HCT116 (cell line): ENCODE measurements around the gene NELL1. TPM values are rescaled to one million over a fixed set of nuclear protein-coding genes. Genes with fewer than 3 reads are reported as not detected.

Experiments
- ATAC-seq: fragments of 200-7000 bp; cut with Tn5 transposase; 2 replicates; pipeline ENCODE4 v1.9.1; 2020; ENCODE audit warnings: mild to moderate bottlenecking, moderate library complexity
- BruUV-seq: library from RNA; stranded (reverse); fragments of 400-500 nt; replicated peaks from 2 replicates; lab custom pipeline; 2021; lab: Mats Ljungman, UMichigan
- CTCF ChIA-PET: fragments of 300-600 bp; sonication (Branson Sonifier 250); formaldehyde crosslinking; loops from one replicate; lab custom pipeline; 2021; ENCODE audit warnings: antibody characterized with exemption; lab: Charles Lee
- POLR2A ChIA-PET: fragments of 300-600, 350-600 bp; sonication (Branson Sonifier 250); formaldehyde crosslinking; loops from one replicate; lab custom pipeline; 2021; ENCODE audit warnings: antibody characterized with exemption; lab: Charles Lee
- RAD21 ChIA-PET, 2 experiments: fragments of 300-600 bp; sonication (Branson Sonifier 250); formaldehyde crosslinking; loops; one replicate each; lab custom pipeline; 2023; ENCODE audit warnings: low total read pairs in 2 of 2; ENCODE audit not compliant: uncharacterized antibody in 2 of 2, unreplicated experiment in 2 of 2, low non-redundant PET in 1 of 2; lab: Charles Lee
- DNase-seq: peaks from one replicate; pipeline ENCODE4 v3.0.0-alpha.2; 2010; ENCODE audit warnings: low read depth, low spot score
- H2AFZ ChIP-seq: fragments of 200-600 bp; shearing (Covaris generic), sonication (generic); 2 replicates; pipeline ENCODE4 v1.6.1; 2017; ENCODE audit warnings: low read depth, mixed run types, mixed read lengths, antibody characterized with exemption, low read length; ENCODE audit not compliant: poor library complexity, severe bottlenecking
- H3K27ac ChIP-seq: 2 replicates; pipeline ENCODE4 v1.5.1; 2012; ENCODE audit warnings: low read depth, low read length
- H3K27me3 ChIP-seq: fragments of 200-600 bp; sonication (generic); 2 replicates; pipeline ENCODE4 v1.6.1; 2016; ENCODE audit warnings: mixed run types, low read length, mixed read lengths; ENCODE audit not compliant: insufficient read depth
- H3K36me3 ChIP-seq, 2 experiments: fragments of 200-500 bp in 1 of 2; fragments of 200-600 bp in 1 of 2; sonication (Bioruptor generic) in 1 of 2; sonication (generic) in 1 of 2; 2 replicates each; pipeline versions ENCODE4 v1.5.1 to v1.6.1; 2014 to 2016; ENCODE audit warnings: low read length in 2 of 2, inconsistent platforms in 1 of 2, mixed read lengths in 1 of 2, mixed run types in 1 of 2; ENCODE audit not compliant: insufficient read depth in 2 of 2, control insufficient read depth in 1 of 2
- H3K4me1 ChIP-seq, 2 experiments: fragments of 200-600 bp in 1 of 2; sonication (generic) in 1 of 2; 2 replicates each; pipeline versions ENCODE4 v1.5.1 to v1.6.1; 2012 to 2017; ENCODE audit warnings: low read length in 2 of 2, inconsistent platforms in 1 of 2, mild to moderate bottlenecking in 1 of 2, mixed read lengths in 1 of 2, mixed run types in 1 of 2, moderate library complexity in 1 of 2; ENCODE audit not compliant: insufficient read depth in 2 of 2, control insufficient read depth in 1 of 2
- H3K4me2 ChIP-seq: fragments of 200-600 bp; sonication (generic); 2 replicates; pipeline ENCODE4 v1.6.1; 2017; ENCODE audit warnings: mixed run types, low read length, mixed read lengths
- H3K4me3 ChIP-seq, 2 experiments: fragments of 200-600 bp in 1 of 2; sonication (generic) in 1 of 2; replicated peaks in 1 of 2; 2 replicates each; pipeline ENCODE4 v1.5.1; 2011 to 2016; ENCODE audit warnings: low read length in 2 of 2, control low read depth in 1 of 2, low read depth in 1 of 2, mild to moderate bottlenecking in 1 of 2, mixed read lengths in 1 of 2, mixed run types in 1 of 2
- H3K79me2 ChIP-seq: fragments of 200-600 bp; sonication (generic); 2 replicates; pipeline ENCODE4 v1.6.1; 2017; ENCODE audit warnings: mild to moderate bottlenecking, mixed run types, low read length, moderate library complexity, mixed read lengths; ENCODE audit not compliant: insufficient read depth
- H3K9ac ChIP-seq: fragments of 200-600 bp; sonication (generic); 2 replicates; pipeline ENCODE4 v1.6.1; 2016; ENCODE audit warnings: low read length, mixed read lengths
- H3K9me2 ChIP-seq: fragments of 200-600 bp; sonication (generic), shearing (Covaris generic); 2 replicates; pipeline ENCODE4 v1.6.1; 2017; ENCODE audit warnings: mixed run types, mild to moderate bottlenecking, moderate library complexity; ENCODE audit not compliant: insufficient read depth
- H3K9me3 ChIP-seq, 2 experiments: fragments of 200-500 bp in 1 of 2; fragments of 200-600 bp in 1 of 2; sonication (Bioruptor generic) in 1 of 2; sonication (generic) in 1 of 2; 2 replicates each; pipeline ENCODE4 v1.6.1; 2014 to 2017; ENCODE audit warnings: low read length in 2 of 2, mixed read lengths in 2 of 2, inconsistent platforms in 1 of 2, low read depth in 1 of 2, mild to moderate bottlenecking in 1 of 2, mixed run types in 1 of 2, moderate library complexity in 1 of 2; ENCODE audit not compliant: control insufficient read depth in 1 of 2, insufficient read depth in 1 of 2
- H4K20me1 ChIP-seq: fragments of 200-600 bp; sonication (generic), shearing (Covaris generic); 2 replicates; pipeline ENCODE4 v1.6.1; 2017; ENCODE audit warnings: mixed run types, mild to moderate bottlenecking, moderate library complexity; ENCODE audit not compliant: insufficient read depth
- CEBPB ChIP-seq: IDR thresholded peaks from 2 replicates; pipeline ENCODE4 v1.6.1; 2012; ENCODE audit warnings: low read depth
- EZH2phosphoT487 ChIP-seq: fragments of 200-600 bp; IDR thresholded peaks from 2 replicates; pipeline ENCODE4 v1.6.1; 2018; ENCODE audit warnings: antibody characterized with exemption, borderline replicate concordance
- RAD21 ChIP-seq: IDR thresholded peaks from 2 replicates; pipeline ENCODE4 v1.6.1; 2012; ENCODE audit warnings: low read depth, mild to moderate bottlenecking
- ZBTB33 ChIP-seq: IDR thresholded peaks from 2 replicates; pipeline ENCODE4 v1.6.1; 2011; ENCODE audit warnings: mild to moderate bottlenecking, low read length, moderate library complexity; ENCODE audit not compliant: insufficient replicate concordance; ENCODE audit errors: extremely low read depth
- ZFX ChIP-seq: fragments of 450-650 bp; IDR thresholded peaks from 2 replicates; pipeline ENCODE4 v1.6.1; 2017
- intact Hi-C: fragments of 100-400 bp; cut with micrococcal nuclease; formaldehyde crosslinking; loops from 2 replicates; pipeline ENCODE4 v1.10.0; 2022
- total RNA-seq: library from RNA; stranded (reverse); gene quantifications from one replicate; pipeline ENCODE4 v1.2.1, GENCODE V29; 2021; ENCODE audit not compliant: unreplicated experiment
- TF ChIP-seq, protein P1 (sequence below), 3 experiments: fragments of 200-600 bp in 1 of 3; sonication (generic) in 1 of 3; IDR thresholded peaks in 2 of 3; conservative IDR thresholded peaks in 1 of 3; 2 replicates each; pipeline ENCODE4 v1.5.1; 2012 to 2017; ENCODE audit warnings: low read depth in 2 of 3, low read length in 2 of 3, antibody characterized with exemption in 1 of 3, borderline replicate concordance in 1 of 3, control low read depth in 1 of 3, mild to moderate bottlenecking in 1 of 3, mixed read lengths in 1 of 3, mixed run types in 1 of 3, moderate library complexity in 1 of 3; ENCODE audit not compliant: insufficient read depth in 1 of 3

NELL1 gene
- total RNA-seq, 1 experiment from 2014 or later = not detected

DNA sequence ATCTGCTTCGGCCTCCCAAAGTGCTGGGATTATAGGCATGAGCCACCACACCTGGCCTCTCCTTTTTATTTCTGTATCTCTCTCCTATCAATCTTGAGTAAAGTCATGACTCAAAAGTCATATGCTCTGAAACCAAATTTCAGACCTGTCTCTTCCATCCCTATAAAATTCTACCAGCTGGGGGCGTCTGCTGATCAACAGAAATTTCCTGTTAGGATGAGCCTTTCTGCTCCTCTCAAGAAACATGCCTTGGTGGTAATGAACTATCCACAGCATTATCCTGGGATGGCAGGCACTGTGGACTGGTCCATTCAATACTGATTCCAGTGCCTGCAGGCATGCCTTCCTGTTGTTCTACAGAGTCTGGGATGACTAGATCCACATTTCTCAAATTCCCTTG lies 472.6 kb downstream of the NELL1 start:
- BruUV-seq = no TSS peak
- H3K9ac ChIP-seq = no peak overlapping the region
- no peak for DNase-seq
- H3K27me3 ChIP-seq = no peaks in the 10 kb centered on the region
- ATAC-seq = no peak
- no peaks in the 10 kb centered on the region for H3K36me3 ChIP-seq
- ChIA-PET RAD21 (no interaction called here), POLR2A (no interaction called here), CTCF (no interaction called here)
- intact Hi-C loops = no loop called here
- no peaks in the 10 kb centered on the region for H3K4me1 ChIP-seq
- no peak overlapping the region for H2AFZ ChIP-seq
- no peak overlapping the region for H3K4me2 ChIP-seq
- no peaks in the 10 kb centered on the region for H4K20me1 ChIP-seq
- no peak for TF ChIP-seq RAD21
- TF ChIP-seq, protein P1, sequence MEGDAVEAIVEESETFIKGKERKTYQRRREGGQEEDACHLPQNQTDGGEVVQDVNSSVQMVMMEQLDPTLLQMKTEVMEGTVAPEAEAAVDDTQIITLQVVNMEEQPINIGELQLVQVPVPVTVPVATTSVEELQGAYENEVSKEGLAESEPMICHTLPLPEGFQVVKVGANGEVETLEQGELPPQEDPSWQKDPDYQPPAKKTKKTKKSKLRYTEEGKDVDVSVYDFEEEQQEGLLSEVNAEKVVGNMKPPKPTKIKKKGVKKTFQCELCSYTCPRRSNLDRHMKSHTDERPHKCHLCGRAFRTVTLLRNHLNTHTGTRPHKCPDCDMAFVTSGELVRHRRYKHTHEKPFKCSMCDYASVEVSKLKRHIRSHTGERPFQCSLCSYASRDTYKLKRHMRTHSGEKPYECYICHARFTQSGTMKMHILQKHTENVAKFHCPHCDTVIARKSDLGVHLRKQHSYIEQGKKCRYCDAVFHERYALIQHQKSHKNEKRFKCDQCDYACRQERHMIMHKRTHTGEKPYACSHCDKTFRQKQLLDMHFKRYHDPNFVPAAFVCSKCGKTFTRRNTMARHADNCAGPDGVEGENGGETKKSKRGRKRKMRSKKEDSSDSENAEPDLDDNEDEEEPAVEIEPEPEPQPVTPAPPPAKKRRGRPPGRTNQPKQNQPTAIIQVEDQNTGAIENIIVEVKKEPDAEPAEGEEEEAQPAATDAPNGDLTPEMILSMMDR (IDR thresholded peaks at IDR 0.05 in 2 of 3, conservative IDR thresholded peaks at IDR 0.05 in 1 of 3; ENCODE audit: borderline replicate concordance in 1 of 3, insufficient read depth in 1 of 3, low read depth in 2 of 3, low read length in 2 of 3) = 0 out of 6 replicates have a peak, but pooled peaks of 1 of the 3 experiments have one; percentile 5
- H3K79me2 ChIP-seq = no peaks in the 10 kb centered on the region
- no peak overlapping the region for H3K4me3 ChIP-seq
- no peak overlapping the region for H3K27ac ChIP-seq
- H3K9me3 ChIP-seq = peaks cover 16 to 19% of the 10 kb centered on the region in 2 experiments; a peak in 2 of 4 replicates
- H3K9me2 ChIP-seq = no peaks in the 10 kb centered on the region

GRCh38 chr11:21144531-21144930 lies 475.1 kb downstream of the NELL1 start:
- H3K4me1 ChIP-seq = no peaks in the 10 kb centered on the region
- TF ChIP-seq ZBTB33 = no peak
- TF ChIP-seq EZH2phosphoT487 = no peak
- TF ChIP-seq CEBPB = no peak
- no peak for TF ChIP-seq ZFX
- no peaks in the 10 kb centered on the region for H4K20me1 ChIP-seq
- H3K4me3 ChIP-seq = no peak overlapping the region
- no peak overlapping the region for H3K4me2 ChIP-seq
- H3K9ac ChIP-seq = no peak overlapping the region
- intact Hi-C loops = no loop called here
- ChIA-PET POLR2A (no interaction called here), CTCF (no interaction called here), RAD21 (no interaction called here)
- H3K9me3 ChIP-seq = peaks cover 13 to 16% of the 10 kb centered on the region in 2 experiments; a peak in 2 of 4 replicates
- no TSS peak for BruUV-seq
- H3K79me2 ChIP-seq = no peaks in the 10 kb centered on the region
- DNase-seq (no peak), ATAC-seq (no peak)
- no peaks in the 10 kb centered on the region for H3K9me2 ChIP-seq
- no peaks in the 10 kb centered on the region for H3K36me3 ChIP-seq
- no peak overlapping the region for H3K27ac ChIP-seq
- H3K27me3 ChIP-seq = no peaks in the 10 kb centered on the region
- H2AFZ ChIP-seq = no peak overlapping the region
